ENCODE results near the gene SULT4A1.

DNA sequence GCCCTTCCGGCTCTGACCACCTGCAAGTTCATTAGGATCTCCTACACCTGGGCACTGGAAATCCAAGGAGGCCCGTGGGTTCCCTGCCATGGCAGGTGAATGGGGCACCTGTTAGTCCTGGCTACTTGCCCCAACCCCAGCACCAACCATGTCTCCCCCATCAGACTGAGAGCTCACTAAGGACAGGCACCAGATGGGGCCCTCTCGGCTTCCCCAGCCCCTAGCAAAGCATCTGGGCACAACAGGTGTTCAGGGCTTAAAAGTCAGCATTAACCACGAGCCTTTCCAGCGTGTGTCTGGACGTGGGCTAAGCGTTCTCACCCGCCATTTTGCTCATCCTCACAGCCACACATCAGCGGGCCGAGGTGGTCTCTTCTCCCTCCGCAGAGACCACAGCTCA is 2.2 kb downstream of the SULT4A1 start:
- TF ChIP-seq CTCF (IDR thresholded peaks at IDR 0.05) (no peak), RCOR1 (IDR thresholded peaks at IDR 0.05; ENCODE audit: low read length) (no peak), USF2 (IDR thresholded peaks at IDR 0.05; ENCODE audit: borderline replicate concordance, low read depth, low read length) (no peak), SMC3 (IDR thresholded peaks at IDR 0.05; ENCODE audit: low read depth, low read length) (no peak)

All from SK-N-SH (cell line).